Activated T-cell treated with anti-CD3 and anti-CD28 coated beads, Interleukin-2, amount 50 U/mL, for 72 hours (primary cell): ENCODE results near the gene TENT4B. TPM values are rescaled to one million over a fixed set of nuclear protein-coding genes. Genes with fewer than 3 reads are reported as not detected.

Experiments used
- ATAC-seq, 2 donors: fragments of 150-1000 bp; cut with Tn5 transposase; replicated peaks in 1 of 2; 2 replicates each; pipeline ENCODE4 v1.10.0; 2021; ENCODE audit warnings: moderate library complexity in 2 of 2, mild to moderate bottlenecking in 1 of 2
- DNase-seq, 2 donors: peaks; one replicate each; pipeline ENCODE4 v3.0.0; 2021 to 2022; ENCODE audit warnings: mixed read lengths in 1 of 2
- H3K27ac Mint-ChIP-seq: one replicate; pipeline ENCODE4 v1.8.0; 2022; ENCODE audit warnings: mild to moderate bottlenecking, moderate library complexity, mixed read lengths
- H3K27me3 Mint-ChIP-seq: one replicate; pipeline ENCODE4 v1.8.0; 2022; ENCODE audit warnings: low read depth, mixed read lengths
- H3K36me3 Mint-ChIP-seq, 2 donors: one replicate each; pipeline ENCODE4 v1.8.0; 2022; ENCODE audit warnings: mixed read lengths in 2 of 2, mild to moderate bottlenecking in 1 of 2; ENCODE audit not compliant: insufficient read depth in 2 of 2
- H3K4me1 Mint-ChIP-seq: one replicate; pipeline ENCODE4 v1.8.0; 2022; ENCODE audit warnings: low read depth, mixed read lengths
- H3K4me3 Mint-ChIP-seq, 2 donors: one replicate each; pipeline ENCODE4 v1.8.0; 2022; ENCODE audit warnings: mild to moderate bottlenecking in 2 of 2, mixed read lengths in 2 of 2, moderate library complexity in 2 of 2
- H3K9me3 Mint-ChIP-seq, 2 donors: one replicate each; pipeline ENCODE4 v1.8.0; 2022; ENCODE audit warnings: mixed read lengths in 2 of 2
- total RNA-seq, 2 donors: library from RNA; stranded (reverse); gene quantifications; one replicate each; pipeline ENCODE4 v1.2.3, GENCODE V29; 2022

Gene TENT4B
- total RNA-seq, 2 donors from 2014 or later = 27.5 to 29.0 TPM

GRCh38 chr16:50139580-50139979 is 13.5 kb upstream of the TENT4B start:
- ATAC-seq = peak; percentile 29 to 73

GRCh38 chr16:50144211-50144610 is 8.9 kb upstream of the TENT4B start:
- Mint-ChIP-seq H3K4me3 (no peak overlapping the region), H3K4me1 (peaks cover 4% of the 10 kb centered on the region), H3K9me3 (no peaks in the 10 kb centered on the region), H3K36me3 (no peaks in the 10 kb centered on the region), H3K27ac (no peak overlapping the region), H3K27me3 (no peaks in the 10 kb centered on the region)
- no peak for ATAC-seq
- no peak for DNase-seq

More at GRCh38 chr16:50139580-50139979, 13.5 kb upstream of the TENT4B start:
- Mint-ChIP-seq H3K4me1 (peaks cover 5% of the 10 kb centered on the region), H3K27me3 (no peaks in the 10 kb centered on the region), H3K27ac (no peak overlapping the region), H3K4me3 (no peak overlapping the region), H3K9me3 (no peaks in the 10 kb centered on the region), H3K36me3 (no peaks in the 10 kb centered on the region)
- DNase-seq = no peak

- Mint-ChIP-seq H3K4me3 (no peak overlapping the region), H3K27ac (no peak overlapping the region), H3K9me3 (no peaks in the 10 kb centered on the region), H3K27me3 (no peaks in the 10 kb centered on the region), H3K4me1 (peaks cover 10% of the 10 kb centered on the region), H3K36me3 (no peaks in the 10 kb centered on the region)
- DNase-seq (no peak), ATAC-seq (no peak)
Measured at GRCh38 chr16:50146479-50147435, 6.3 kb upstream of the TENT4B start.

GRCh38 chr16:50151322-50151721 is 1.8 kb upstream of the TENT4B start:
- DNase-seq (no peak), ATAC-seq (no peak)
- H3K9me3 Mint-ChIP-seq = no peaks in the 10 kb centered on the region
- H3K27me3 Mint-ChIP-seq = no peaks in the 10 kb centered on the region
- peak overlapping the region; percentile 92 to 98 for H3K4me3 Mint-ChIP-seq
- H3K4me1 Mint-ChIP-seq = peaks cover 28% of the 10 kb centered on the region
- no peak overlapping the region for H3K27ac Mint-ChIP-seq
- peaks cover 2 to 7% of the 10 kb centered on the region in 2 donors for H3K36me3 Mint-ChIP-seq

GRCh38 chr16:50151756-50152155 is 1.4 kb upstream of the TENT4B start:
- ATAC-seq (peak in 1 of 2 donors; percentile 17), DNase-seq (peak; percentile 34 to 59)
- H3K9me3 Mint-ChIP-seq = no peaks in the 10 kb centered on the region
- H3K4me3 Mint-ChIP-seq = peak overlapping the region; percentile 92 to 98
- H3K27me3 Mint-ChIP-seq = no peaks in the 10 kb centered on the region
- peaks cover 32% of the 10 kb centered on the region for H3K4me1 Mint-ChIP-seq
- H3K27ac Mint-ChIP-seq = peak overlapping the region; percentile 98
- peaks cover 4 to 8% of the 10 kb centered on the region in 2 donors for H3K36me3 Mint-ChIP-seq

GRCh38 chr16:50152351-50152806 is 727 bp upstream of the TENT4B start:
- Mint-ChIP-seq H3K9me3 (no peaks in the 10 kb centered on the region), H3K27me3 (no peaks in the 10 kb centered on the region), H3K27ac (peak overlapping the region; percentile 98), H3K4me3 (peak overlapping the region; percentile 92 to 98), H3K36me3 (peaks cover 4 to 8% of the 10 kb centered on the region in 2 donors), H3K4me1 (peaks cover 39% of the 10 kb centered on the region)
- DNase-seq (peak; percentile 88 to 94), ATAC-seq (peak; percentile 79 to 86)

- H3K36me3 Mint-ChIP-seq = peaks cover 4 to 8% of the 10 kb centered on the region in 2 donors
- H3K9me3 Mint-ChIP-seq = no peaks in the 10 kb centered on the region
- peaks cover 44% of the 10 kb centered on the region for H3K4me1 Mint-ChIP-seq
- peak overlapping the region; percentile 82 to 99 for H3K4me3 Mint-ChIP-seq
- no peak overlapping the region for H3K27ac Mint-ChIP-seq
- peak in 1 of 2 donors; percentile 50 for DNase-seq
- H3K27me3 Mint-ChIP-seq = no peaks in the 10 kb centered on the region
- peak; percentile 1 to 14 for ATAC-seq
Measured at GRCh38 chr16:50153596-50154419, 702 bp downstream of the TENT4B start.

- ATAC-seq (no peak), DNase-seq (peak in 1 of 2 donors; percentile 12)
- no peaks in the 10 kb centered on the region for H3K9me3 Mint-ChIP-seq
- peaks cover 51% of the 10 kb centered on the region for H3K4me1 Mint-ChIP-seq
- H3K27me3 Mint-ChIP-seq = no peaks in the 10 kb centered on the region
- H3K4me3 Mint-ChIP-seq = peak overlapping the region; percentile 82 to 99
- H3K27ac Mint-ChIP-seq = peak overlapping the region; percentile 91
- H3K36me3 Mint-ChIP-seq = peaks cover 4 to 8% of the 10 kb centered on the region in 2 donors
Measured at GRCh38 chr16:50154420-50154950, 1.4 kb downstream of the TENT4B start.

GRCh38 chr16:50155925-50156324 is 2.8 kb downstream of the TENT4B start:
- peaks cover 8 to 9% of the 10 kb centered on the region in 2 donors for H3K36me3 Mint-ChIP-seq
- ATAC-seq (no peak), DNase-seq (no peak)
- no peaks in the 10 kb centered on the region for H3K27me3 Mint-ChIP-seq
- H3K9me3 Mint-ChIP-seq = no peaks in the 10 kb centered on the region
- H3K4me3 Mint-ChIP-seq = peak overlapping the region; percentile 82 to 99
- peak overlapping the region; percentile 91 for H3K27ac Mint-ChIP-seq
- H3K4me1 Mint-ChIP-seq = peaks cover 63% of the 10 kb centered on the region

- H3K36me3 Mint-ChIP-seq = peaks cover 8 to 9% of the 10 kb centered on the region in 2 donors
- DNase-seq (no peak), ATAC-seq (no peak)
- H3K4me3 Mint-ChIP-seq = peak overlapping the region; percentile 68 to 74
- no peaks in the 10 kb centered on the region for H3K27me3 Mint-ChIP-seq
- H3K4me1 Mint-ChIP-seq = peaks cover 61% of the 10 kb centered on the region
- peak overlapping the region; percentile 90 for H3K27ac Mint-ChIP-seq
- no peaks in the 10 kb centered on the region for H3K9me3 Mint-ChIP-seq
Measured at GRCh38 chr16:50156590-50156989, 3.5 kb downstream of the TENT4B start.

GRCh38 chr16:50160495-50161164 is 7.5 kb downstream of the TENT4B start:
- DNase-seq = no peak

GRCh38 chr16:50161950-50162349 is 8.8 kb downstream of the TENT4B start:
- DNase-seq (no peak), ATAC-seq (no peak)
- Mint-ChIP-seq H3K4me3 (peak overlapping the region in 1 of 2 donors; percentile 3), H3K9me3 (no peaks in the 10 kb centered on the region), H3K27me3 (no peaks in the 10 kb centered on the region), H3K36me3 (peaks cover 1 to 5% of the 10 kb centered on the region in 2 donors), H3K4me1 (peaks cover 75% of the 10 kb centered on the region), H3K27ac (peak overlapping the region; percentile 34)

More at GRCh38 chr16:50160495-50161164, 7.5 kb downstream of the TENT4B start:
- Mint-ChIP-seq H3K4me3 (peak overlapping the region; percentile 41 to 65), H3K9me3 (no peaks in the 10 kb centered on the region), H3K27ac (peak overlapping the region; percentile 82), H3K4me1 (peaks cover 72% of the 10 kb centered on the region), H3K27me3 (no peaks in the 10 kb centered on the region), H3K36me3 (peaks cover 2 to 7% of the 10 kb centered on the region in 2 donors)
- peak; percentile 81 to 88 for ATAC-seq
